ENCODE measurements around the gene PHF1. TPM values are rescaled to one million over a fixed set of nuclear protein-coding genes. Genes with fewer than 3 reads are reported as not detected.

Gene PHF1
- total RNA-seq, 2 donors from 2014 or later: 51.8 to 69.8 TPM

DNA sequence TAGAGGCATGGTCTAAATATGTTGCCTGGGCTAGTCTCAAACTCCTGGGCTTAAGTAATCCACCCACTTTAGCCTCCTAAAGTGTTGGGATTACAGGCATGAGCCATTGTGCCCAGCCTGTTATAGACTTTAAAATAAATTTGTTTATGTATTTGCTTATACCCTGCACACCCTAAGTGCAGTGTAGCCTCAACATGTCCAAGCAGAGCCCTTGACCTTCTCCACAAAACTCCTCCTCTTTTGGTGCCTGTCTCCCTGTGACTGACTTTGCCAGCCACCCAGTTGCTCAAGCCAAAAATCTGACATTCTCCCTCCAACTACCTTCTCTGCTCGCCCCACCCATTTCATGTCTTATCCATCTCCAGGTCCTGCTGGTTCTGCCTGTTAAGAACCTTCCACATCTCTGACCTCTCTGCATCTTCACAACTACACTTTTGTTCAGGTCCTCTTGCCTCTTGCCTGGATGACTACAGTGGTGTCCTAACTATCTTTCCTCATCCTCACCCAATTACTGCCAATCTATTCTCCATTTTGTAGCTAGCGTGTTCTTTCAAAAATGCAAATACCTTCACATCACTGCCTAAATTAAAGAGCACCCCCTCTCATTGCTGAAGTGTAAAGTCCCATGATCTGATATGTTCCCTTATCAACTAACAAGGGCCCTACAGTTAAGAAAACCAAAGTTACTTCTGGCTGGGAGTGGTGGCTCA, 30.4 kb upstream of the PHF1 start:
- Histone ChIP-seq H3K9me3 (no peaks in the 10 kb centered on the region), H3K36me3 (no peaks in the 10 kb centered on the region), H3K4me1 (peaks cover 0 to 13% of the 10 kb centered on the region in 2 donors), H3K27ac (no peak overlapping the region), H3K27me3 (no peaks in the 10 kb centered on the region), H3K4me3 (no peak overlapping the region)
- TF ChIP-seq, protein P1, sequence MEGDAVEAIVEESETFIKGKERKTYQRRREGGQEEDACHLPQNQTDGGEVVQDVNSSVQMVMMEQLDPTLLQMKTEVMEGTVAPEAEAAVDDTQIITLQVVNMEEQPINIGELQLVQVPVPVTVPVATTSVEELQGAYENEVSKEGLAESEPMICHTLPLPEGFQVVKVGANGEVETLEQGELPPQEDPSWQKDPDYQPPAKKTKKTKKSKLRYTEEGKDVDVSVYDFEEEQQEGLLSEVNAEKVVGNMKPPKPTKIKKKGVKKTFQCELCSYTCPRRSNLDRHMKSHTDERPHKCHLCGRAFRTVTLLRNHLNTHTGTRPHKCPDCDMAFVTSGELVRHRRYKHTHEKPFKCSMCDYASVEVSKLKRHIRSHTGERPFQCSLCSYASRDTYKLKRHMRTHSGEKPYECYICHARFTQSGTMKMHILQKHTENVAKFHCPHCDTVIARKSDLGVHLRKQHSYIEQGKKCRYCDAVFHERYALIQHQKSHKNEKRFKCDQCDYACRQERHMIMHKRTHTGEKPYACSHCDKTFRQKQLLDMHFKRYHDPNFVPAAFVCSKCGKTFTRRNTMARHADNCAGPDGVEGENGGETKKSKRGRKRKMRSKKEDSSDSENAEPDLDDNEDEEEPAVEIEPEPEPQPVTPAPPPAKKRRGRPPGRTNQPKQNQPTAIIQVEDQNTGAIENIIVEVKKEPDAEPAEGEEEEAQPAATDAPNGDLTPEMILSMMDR (IDR thresholded peaks at IDR 0.05): no peak
- DNase-seq (ENCODE audit: low spot score): no peak

DNA sequence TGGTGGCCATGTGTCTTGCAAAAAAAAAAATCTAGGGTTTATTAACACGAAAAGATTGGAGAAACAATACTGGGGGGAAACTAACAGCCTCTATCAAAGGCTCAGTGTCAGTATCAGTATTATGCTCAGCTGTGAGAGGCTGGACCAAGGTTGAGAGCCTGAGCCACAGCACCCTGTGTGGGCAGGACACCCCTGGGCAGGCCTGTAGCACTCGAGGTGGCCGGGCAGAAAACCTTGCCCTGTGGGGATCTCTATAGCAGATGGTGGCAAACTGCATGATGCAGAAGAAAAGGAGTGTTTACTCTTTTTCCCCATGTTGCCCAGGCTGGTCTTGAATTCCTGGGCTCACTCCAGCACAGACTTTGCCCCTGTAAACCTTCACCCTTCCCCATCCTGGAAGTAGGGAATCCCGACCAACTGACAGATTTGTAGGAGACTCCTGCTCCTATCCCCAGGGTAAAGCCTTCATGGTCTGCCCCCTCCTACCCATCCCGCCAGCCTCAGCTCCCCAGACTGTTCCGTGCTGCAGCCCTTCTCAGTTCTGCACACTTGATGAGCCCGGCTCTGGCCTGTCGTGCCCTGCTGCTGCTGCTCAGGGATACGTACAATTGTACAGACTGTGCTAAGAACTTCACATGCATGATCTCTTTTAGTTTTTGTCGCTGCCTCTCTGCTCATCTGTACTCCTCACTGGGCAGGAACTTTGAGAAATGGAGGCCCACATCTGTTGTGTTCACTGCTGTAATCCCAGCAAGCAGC, 27.2 kb upstream of the PHF1 start:
- DNase-seq (ENCODE audit: low spot score): no peak
- Histone ChIP-seq H3K4me1 (no peaks in the 10 kb centered on the region), H3K4me3 (no peak overlapping the region), H3K27ac (no peak overlapping the region), H3K27me3 (no peaks in the 10 kb centered on the region), H3K9me3 (no peaks in the 10 kb centered on the region), H3K36me3 (no peaks in the 10 kb centered on the region)
- TF ChIP-seq, protein P1 (IDR thresholded peaks at IDR 0.05): no peak

DNA sequence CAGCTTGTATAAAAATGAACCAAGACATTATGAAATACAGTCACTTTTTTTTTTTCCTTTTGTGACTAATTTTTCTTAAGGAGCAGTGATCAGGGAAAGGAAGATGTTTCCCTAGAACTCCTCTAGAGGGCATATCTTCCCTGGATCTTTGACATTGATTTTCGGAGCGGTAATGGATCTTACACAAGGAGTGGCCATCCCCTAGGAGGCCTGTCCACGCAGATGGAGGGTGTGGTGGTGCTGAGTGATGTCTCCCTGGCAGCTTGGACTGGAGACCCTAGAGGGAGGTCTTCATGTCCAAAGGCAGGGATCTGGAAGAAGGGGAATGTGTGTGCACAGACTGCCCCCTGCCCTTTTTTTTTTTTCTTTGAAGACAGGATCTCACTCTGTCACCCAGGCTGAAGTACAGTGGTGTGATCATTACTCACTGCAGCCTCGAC, 26.2 kb upstream of the PHF1 start:
- H3K27ac ChIP-seq: no peak overlapping the region
- H3K9me3 ChIP-seq: no peaks in the 10 kb centered on the region
- H3K27me3 ChIP-seq: no peaks in the 10 kb centered on the region
- TF ChIP-seq, protein P1 (IDR thresholded peaks at IDR 0.05): no peak
- H3K4me1 ChIP-seq: no peaks in the 10 kb centered on the region
- DNase-seq (ENCODE audit: low spot score): no peak
- H3K4me3 ChIP-seq: no peak overlapping the region
- no peaks in the 10 kb centered on the region for H3K36me3 ChIP-seq

DNA sequence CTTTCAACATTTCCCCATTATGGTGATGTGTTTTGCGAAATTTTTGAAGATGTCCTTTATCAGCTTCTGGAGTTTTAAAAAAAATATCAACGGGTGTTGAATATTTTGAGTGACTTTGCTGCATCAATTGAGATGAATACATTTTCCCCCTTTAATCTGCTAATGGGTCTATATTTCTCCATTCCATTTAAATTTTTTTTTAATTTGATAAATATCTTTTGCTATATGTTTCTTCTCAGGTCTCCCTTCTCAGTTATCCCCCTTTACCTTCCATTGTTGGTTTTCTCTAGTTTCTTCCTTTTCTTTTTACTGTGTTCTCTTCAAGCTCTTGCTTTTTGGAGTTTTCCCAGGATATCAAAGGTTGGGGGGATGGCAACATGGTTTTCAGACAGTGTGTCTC, 20.6 kb upstream of the PHF1 start:
- H3K27me3 ChIP-seq: no peaks in the 10 kb centered on the region
- no peaks in the 10 kb centered on the region for H3K36me3 ChIP-seq
- no peak for DNase-seq (ENCODE audit: low spot score)
- no peak overlapping the region for H3K27ac ChIP-seq
- H3K4me1 ChIP-seq: peaks cover 0 to 14% of the 10 kb centered on the region in 2 donors
- TF ChIP-seq, protein P1 (IDR thresholded peaks at IDR 0.05): no peak
- H3K4me3 ChIP-seq: no peak overlapping the region
- H3K9me3 ChIP-seq: no peaks in the 10 kb centered on the region

DNA sequence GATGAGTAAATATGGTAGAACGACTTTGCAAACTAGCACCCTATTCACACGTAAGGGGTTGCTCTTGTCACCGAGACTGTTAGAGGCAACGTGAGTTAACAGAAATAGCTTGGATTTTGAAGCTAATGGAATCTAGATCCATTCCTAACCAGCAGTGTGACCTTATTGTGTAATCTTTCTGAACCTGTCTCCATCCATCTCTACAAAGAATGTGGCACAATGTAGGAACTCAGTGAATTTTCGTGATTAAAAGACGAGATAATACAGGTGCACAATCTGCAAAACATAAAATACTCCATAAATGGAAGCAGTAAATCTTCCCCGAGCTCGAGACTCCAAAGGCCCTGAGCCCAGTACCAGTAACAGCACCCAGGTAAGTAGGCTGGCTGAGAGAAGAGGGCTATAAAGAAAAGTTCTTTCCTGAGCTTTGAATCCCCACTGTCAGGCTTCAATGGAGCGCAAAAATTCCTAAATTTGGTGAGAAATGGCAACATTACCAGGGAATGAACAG, 20.0 kb upstream of the PHF1 start:
- H3K27me3 ChIP-seq: no peaks in the 10 kb centered on the region
- peak overlapping the region in 1 of 2 donors; percentile 53 for H3K4me3 ChIP-seq
- no peaks in the 10 kb centered on the region for H3K9me3 ChIP-seq
- TF ChIP-seq, protein P1 (IDR thresholded peaks at IDR 0.05): no peak
- H3K4me1 ChIP-seq: peaks cover 0 to 14% of the 10 kb centered on the region in 2 donors
- H3K27ac ChIP-seq: peak overlapping the region; percentile 89 to 94
- DNase-seq (ENCODE audit: low spot score): no peak
- no peaks in the 10 kb centered on the region for H3K36me3 ChIP-seq
